ENCODE measurements around the gene CYP3A7. TPM values are rescaled to one million over a fixed set of nuclear protein-coding genes. Genes with fewer than 3 reads are reported as not detected.

Gene CYP3A7
- total and polyA plus RNA-seq, 9 of the 15 experiments (the other 6 are each of a cell fraction or from before 2014, with no cell fraction given), result 0.20 TPM; not detected in 8

DNA sequence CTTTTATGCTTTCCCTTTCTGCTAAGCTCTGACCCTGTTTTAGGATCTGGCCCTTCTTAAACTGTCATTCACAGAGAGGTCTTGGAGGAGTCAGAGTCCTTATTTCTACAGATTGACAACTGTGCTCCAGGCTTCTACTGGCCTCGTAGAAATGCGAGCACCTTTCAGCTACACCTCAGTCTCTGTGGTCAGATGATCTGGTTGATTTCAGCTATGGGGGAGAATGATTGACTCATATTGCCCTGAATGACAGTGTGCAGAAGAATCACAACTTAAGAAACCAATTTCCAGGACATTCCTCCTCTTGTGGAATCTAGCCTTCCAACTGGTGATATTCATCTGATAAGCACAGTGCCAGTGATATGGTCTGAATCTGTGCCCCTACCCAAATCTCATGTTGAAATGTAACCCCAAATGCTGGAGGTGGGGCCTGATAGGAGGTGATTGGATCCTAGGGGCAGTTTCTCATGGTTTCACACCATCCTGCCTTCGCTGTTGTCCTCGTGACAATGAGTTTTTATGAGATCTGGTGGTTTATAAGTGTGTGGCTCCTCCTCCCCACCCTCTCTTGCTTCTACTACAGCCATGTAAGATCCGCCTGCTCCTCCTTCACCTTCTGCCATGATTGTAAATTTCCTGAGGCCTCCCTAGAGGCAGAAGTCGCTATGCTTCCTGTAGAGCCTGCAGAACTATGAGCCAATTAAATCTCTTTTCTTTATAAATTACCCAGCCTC lies 14.0 kb upstream of the CYP3A7 start:
- Histone ChIP-seq H3K79me2 (ENCODE audit: control insufficient read depth, insufficient read depth, low read length) (no peaks in the 10 kb centered on the region), H3K4me2 (ENCODE audit: insufficient read depth, low read length) (no peak overlapping the region), H3K36me3 (ENCODE audit: control insufficient read depth, insufficient read depth, low read length) (no peaks in the 10 kb centered on the region), H3K9ac (ENCODE audit: insufficient read depth in 1 of 2, low read depth in 2 of 2, low read length in 2 of 2) (no peak overlapping the region), H3K9me1 (ENCODE audit: control insufficient read depth, insufficient read depth, low read length) (no peaks in the 10 kb centered on the region), H4K20me1 (replicated peaks; ENCODE audit: control insufficient read depth, insufficient read depth, low read length) (no peaks in the 10 kb centered on the region), H3K4me1 (replicated peaks in 1 of 2; ENCODE audit: control insufficient read depth in 2 of 2, insufficient read depth in 2 of 2, low read length in 2 of 2) (peaks cover 0 to 9% of the 10 kb centered on the region in 2 experiments; a peak in 4 of 5 replicates), H3K9me3 (replicated peaks; ENCODE audit: control insufficient read depth, insufficient read depth, low read depth, low read length) (no peaks in the 10 kb centered on the region), H3K4me3 (no peak overlapping the region), H3K27ac (ENCODE audit: extremely low read depth, low read depth, low read length) (no peak overlapping the region), H2AFZ (ENCODE audit: low read depth, low read length) (no peak overlapping the region), H3K27me3 (ENCODE audit: control insufficient read depth in 2 of 2, insufficient read depth in 2 of 2, low read length in 2 of 2) (no peaks in the 10 kb centered on the region; a peak in 1 of 5 replicates)
- BruUV-seq (replicated peaks), result no TSS peak
- TF ChIP-seq, protein P1, sequence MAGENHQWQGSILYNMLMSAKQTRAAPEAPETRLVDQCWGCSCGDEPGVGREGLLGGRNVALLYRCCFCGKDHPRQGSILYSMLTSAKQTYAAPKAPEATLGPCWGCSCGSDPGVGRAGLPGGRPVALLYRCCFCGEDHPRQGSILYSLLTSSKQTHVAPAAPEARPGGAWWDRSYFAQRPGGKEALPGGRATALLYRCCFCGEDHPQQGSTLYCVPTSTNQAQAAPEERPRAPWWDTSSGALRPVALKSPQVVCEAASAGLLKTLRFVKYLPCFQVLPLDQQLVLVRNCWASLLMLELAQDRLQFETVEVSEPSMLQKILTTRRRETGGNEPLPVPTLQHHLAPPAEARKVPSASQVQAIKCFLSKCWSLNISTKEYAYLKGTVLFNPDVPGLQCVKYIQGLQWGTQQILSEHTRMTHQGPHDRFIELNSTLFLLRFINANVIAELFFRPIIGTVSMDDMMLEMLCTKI (IDR thresholded peaks at IDR 0.05; ENCODE audit: partially characterized antibody), result no peak
- TF ChIP-seq ZNF212 (CRISPR knock-in tag; IDR thresholded peaks at IDR 0.05) (no peak), ATF4 (CRISPR knock-in tag; IDR thresholded peaks at IDR 0.05) (no peak), ZC3H4 (CRISPR knock-in tag; IDR thresholded peaks at IDR 0.05; ENCODE audit: borderline replicate concordance) (no peak), TEAD2 (tag; IDR thresholded peaks at IDR 0.05) (no peak), OTX1 (CRISPR knock-in tag; IDR thresholded peaks at IDR 0.05) (no peak), ZNF77 (CRISPR knock-in tag; IDR thresholded peaks at IDR 0.05) (no peak), GTF2A2 (tag; IDR thresholded peaks at IDR 0.05) (no peak), TCFL5 (CRISPR knock-in tag; conservative IDR thresholded peaks at IDR 0.05) (no peak), ASH1L (IDR thresholded peaks at IDR 0.05; ENCODE audit: borderline replicate concordance, low read depth, partially characterized antibody) (no peak)
- TF ChIP-seq, protein P2, sequence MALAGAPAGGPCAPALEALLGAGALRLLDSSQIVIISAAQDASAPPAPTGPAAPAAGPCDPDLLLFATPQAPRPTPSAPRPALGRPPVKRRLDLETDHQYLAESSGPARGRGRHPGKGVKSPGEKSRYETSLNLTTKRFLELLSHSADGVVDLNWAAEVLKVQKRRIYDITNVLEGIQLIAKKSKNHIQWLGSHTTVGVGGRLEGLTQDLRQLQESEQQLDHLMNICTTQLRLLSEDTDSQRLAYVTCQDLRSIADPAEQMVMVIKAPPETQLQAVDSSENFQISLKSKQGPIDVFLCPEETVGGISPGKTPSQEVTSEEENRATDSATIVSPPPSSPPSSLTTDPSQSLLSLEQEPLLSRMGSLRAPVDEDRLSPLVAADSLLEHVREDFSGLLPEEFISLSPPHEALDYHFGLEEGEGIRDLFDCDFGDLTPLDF (CRISPR knock-in tag; IDR thresholded peaks at IDR 0.05), result no peak
- intact Hi-C loops (cut with micrococcal nuclease), result no loop called here
- 21% methylated on average over 6 of the region's 6 CpGs for WGBS (ENCODE audit: insufficient coverage, low coverage, missing lambda C conversion rate)
- CTCF ChIA-PET (ENCODE audit: low intra/inter-chr PET ratio), result no interaction called here
- FAIRE-seq (no peak), ATAC-seq (no peak), DNase-seq (ENCODE audit: extremely low read depth in 1 of 4, low spot score in 3 of 4) (no peak)
- POLR2A ChIA-PET, result no interaction called here
- in situ Hi-C loops (cut with MboI), result no loop called here
